Panc1 (cell line): ENCODE data around the gene DPYSL3. TPM values are rescaled to one million over a fixed set of nuclear protein-coding genes. Genes with fewer than 3 reads are reported as not detected.

Source experiments
- ATAC-seq: fragments of 200-7000 bp; cut with Tn5 transposase; 2 replicates; pipeline ENCODE4 v1.9.1; 2020; ENCODE audit warnings: mild to moderate bottlenecking, moderate library complexity
- BruUV-seq: library from RNA; stranded (reverse); fragments of 400-500 nt; replicated peaks from 2 replicates; lab custom pipeline; 2021; lab: Mats Ljungman, UMichigan
- CTCF ChIA-PET: fragments of 300-600 bp; sonication (Branson Sonifier 250); formaldehyde crosslinking; loops from one replicate; lab custom pipeline; 2022; ENCODE audit warnings: antibody characterized with exemption; lab: Charles Lee
- POLR2A ChIA-PET: fragments of 300-600 bp; sonication (Branson Sonifier 250); formaldehyde crosslinking; loops from one replicate; lab custom pipeline; 2022; ENCODE audit warnings: antibody characterized with exemption; lab: Charles Lee
- DNase-seq: peaks from one replicate; pipeline ENCODE4 v3.0.0-alpha.2; 2010; ENCODE audit warnings: low read depth, low spot score
- H3K27ac ChIP-seq: 2 replicates; pipeline ENCODE4 v1.5.1; 2011; ENCODE audit warnings: mild to moderate bottlenecking, low read length, inconsistent platforms
- H3K27me3 ChIP-seq: fragments of 200-500 bp; sonication (Bioruptor generic); 2 replicates; pipeline ENCODE4 v1.6.0; 2014; ENCODE audit warnings: low read length, inconsistent platforms; ENCODE audit not compliant: control insufficient read depth, insufficient read depth
- H3K36me3 ChIP-seq: fragments of 200-500 bp; sonication (Bioruptor generic); 2 replicates; pipeline ENCODE4 v1.5.1; 2014; ENCODE audit warnings: inconsistent platforms, mild to moderate bottlenecking, low read length, moderate library complexity; ENCODE audit not compliant: control insufficient read depth, insufficient read depth
- H3K4me1 ChIP-seq: 2 replicates; pipeline ENCODE4 v1.5.1; 2011; ENCODE audit warnings: inconsistent platforms, mild to moderate bottlenecking, low read length, moderate library complexity; ENCODE audit not compliant: control insufficient read depth, insufficient read depth
- H3K4me3 ChIP-seq, 2 experiments: 2 replicates each; pipeline ENCODE4 v1.5.1; 2011 to 2012; ENCODE audit warnings: low read depth in 2 of 2, low read length in 2 of 2, mild to moderate bottlenecking in 2 of 2, inconsistent platforms in 1 of 2, moderate library complexity in 1 of 2
- H3K9me3 ChIP-seq: fragments of 200-500 bp; sonication (Bioruptor generic); 2 replicates; pipeline ENCODE4 v1.5.1; 2014; ENCODE audit warnings: low read depth, mild to moderate bottlenecking, inconsistent platforms, low read length, moderate library complexity; ENCODE audit not compliant: control insufficient read depth, insufficient read depth
- CTCF ChIP-seq: fragments of 450-650 bp; IDR thresholded peaks from 2 replicates; pipeline ENCODE4 v1.5.1; 2017; ENCODE audit warnings: mild to moderate bottlenecking
- POLR2AphosphoS5 ChIP-seq: IDR thresholded peaks from 2 replicates; pipeline ENCODE4 v1.6.1; 2012; ENCODE audit warnings: mild to moderate bottlenecking, low read depth, low read length, moderate library complexity
- REST ChIP-seq, 2 experiments: IDR thresholded peaks; 2 replicates each; pipeline ENCODE4 v1.6.1; 2011 to 2012; ENCODE audit warnings: low read depth in 2 of 2, control low read depth in 1 of 2, low read length in 1 of 2, mild to moderate bottlenecking in 1 of 2, moderate library complexity in 1 of 2; ENCODE audit not compliant: insufficient read depth in 1 of 2
- SIN3A ChIP-seq: IDR thresholded peaks from 2 replicates; pipeline ENCODE4 v1.6.1; 2012; ENCODE audit warnings: low read depth, mild to moderate bottlenecking, low read length, moderate library complexity, borderline replicate concordance; ENCODE audit not compliant: insufficient read depth
- TCF7L2 ChIP-seq: IDR thresholded peaks from 2 replicates; pipeline ENCODE4 v1.6.1; 2011; ENCODE audit warnings: mild to moderate bottlenecking, low read depth, low read length, inconsistent platforms
- in situ Hi-C: cut with HindIII; loops from 2 replicates; pipeline ENCODE4 v1.10.0; 2016; ENCODE audit warnings: low sequenced_read_pairs, low pct_unique_long_range_greater_than_20kb
- intact Hi-C: fragments of 100-400 bp; cut with micrococcal nuclease; formaldehyde crosslinking; loops from one replicate; pipeline ENCODE4 v1.10.0; 2022; ENCODE audit not compliant: unreplicated experiment
- total RNA-seq: library from RNA; stranded (reverse); gene quantifications from one replicate; pipeline ENCODE4 v1.2.1, GENCODE V29; 2021; ENCODE audit not compliant: unreplicated experiment

DPYSL3 gene
- total RNA-seq, 1 experiment from 2014 or later, result 1.1 TPM

- no peak overlapping the region for H3K4me3 ChIP-seq
- in situ Hi-C loops (no loop called here), intact Hi-C loops (no loop called here)
- ChIA-PET CTCF (no interaction called here), POLR2A (no interaction called here)
- DNase-seq, result no peak
- no peaks in the 10 kb centered on the region for H3K27me3 ChIP-seq
- H3K36me3 ChIP-seq, result no peaks in the 10 kb centered on the region
- no TSS peak for BruUV-seq
- ATAC-seq, result no peak
- H3K27ac ChIP-seq, result no peak overlapping the region
- H3K4me1 ChIP-seq, result no peaks in the 10 kb centered on the region
- TF ChIP-seq POLR2AphosphoS5, result no peak
- no peak for TF ChIP-seq SIN3A
- no peak for TF ChIP-seq CTCF
- no peak for TF ChIP-seq REST (IDR thresholded peaks at IDR 0.05; ENCODE audit: insufficient read depth in 1 of 2, low read depth in 2 of 2, low read length in 1 of 2)
- no peak for TF ChIP-seq TCF7L2
- no peaks in the 10 kb centered on the region for H3K9me3 ChIP-seq
Measured at GRCh38 chr5:147390654-147391225, 119.1 kb downstream of the DPYSL3 start.

GRCh38 chr5:147388184-147389108 lies 121.4 kb downstream of the DPYSL3 start:
- intact Hi-C loops (no loop called here), in situ Hi-C loops (no loop called here)
- DNase-seq (no peak), ATAC-seq (no peak)
- no peaks in the 10 kb centered on the region for H3K36me3 ChIP-seq
- POLR2A ChIA-PET, result no interaction called here
- no peaks in the 10 kb centered on the region for H3K27me3 ChIP-seq
- H3K4me1 ChIP-seq, result no peaks in the 10 kb centered on the region
- BruUV-seq, result no TSS peak
- TF ChIP-seq CTCF (no peak), SIN3A (no peak), REST (IDR thresholded peaks at IDR 0.05; ENCODE audit: insufficient read depth in 1 of 2, low read depth in 2 of 2, low read length in 1 of 2) (no peak), TCF7L2 (no peak), POLR2AphosphoS5 (no peak)
- no peaks in the 10 kb centered on the region for H3K9me3 ChIP-seq
- H3K27ac ChIP-seq, result no peak overlapping the region
- H3K4me3 ChIP-seq, result no peak overlapping the region
- CTCF ChIA-PET, result no interaction called here
